HAP-1 (cell line): Measurements from ENCODE around the gene NECTIN1.

Source experiments
- DNase-seq, 2 experiments: peaks; one replicate each; pipeline ENCODE4 v3.0.0-alpha.2; 2016 to 2020; ENCODE audit warnings: low spot score in 2 of 2
- H3K27me3 ChIP-seq: fragments of 250-450 bp; sonication (Bioruptor Pico); 2 replicates; pipeline ENCODE4 v1.5.1; 2020; ENCODE audit warnings: low read depth, mild to moderate bottlenecking, moderate library complexity
- H3K36me3 ChIP-seq: fragments of 250-450 bp; sonication (Bioruptor Pico); replicated peaks from 2 replicates; pipeline ENCODE4 v1.5.1; 2020; ENCODE audit warnings: mild to moderate bottlenecking
- H3K4me1 ChIP-seq: fragments of 250-450 bp; sonication (Bioruptor Pico); 2 replicates; pipeline ENCODE4 v1.5.1; 2020; ENCODE audit warnings: mild to moderate bottlenecking
- H3K4me3 ChIP-seq: fragments of 250-450 bp; sonication (Bioruptor Pico); 2 replicates; pipeline ENCODE4 v1.5.1; 2020; ENCODE audit warnings: mild to moderate bottlenecking, moderate library complexity
- H3K9me3 ChIP-seq: fragments of 250-450 bp; sonication (Bioruptor Pico); 2 replicates; pipeline ENCODE4 v1.5.1; 2020; ENCODE audit warnings: mild to moderate bottlenecking, moderate library complexity
- in situ Hi-C: fragments of 300-500 bp; cut with MboI; formaldehyde crosslinking; loops from 3 replicates; pipeline ENCODE4 v1.14.3; 2020; ENCODE audit warnings: low sequenced_read_pairs, inconsistent platforms, mixed read lengths

Gene NECTIN1

GRCh38 chr11:119696378-119697222 lies 32.4 kb downstream of the NECTIN1 start:
- Histone ChIP-seq H3K4me1 (no peaks in the 10 kb centered on the region), H3K4me3 (no peak overlapping the region), H3K27me3 (no peaks in the 10 kb centered on the region), H3K36me3 (no peaks in the 10 kb centered on the region), H3K9me3 (no peaks in the 10 kb centered on the region)
- in situ Hi-C loops: no loop called here
- no peak for DNase-seq

GRCh38 chr11:119694334-119694733 lies 34.7 kb downstream of the NECTIN1 start:
- no peaks in the 10 kb centered on the region for H3K36me3 ChIP-seq
- H3K4me3 ChIP-seq: no peak overlapping the region
- DNase-seq: no peak
- H3K4me1 ChIP-seq: no peaks in the 10 kb centered on the region
- H3K9me3 ChIP-seq: no peaks in the 10 kb centered on the region
- in situ Hi-C loops: no loop called here
- no peaks in the 10 kb centered on the region for H3K27me3 ChIP-seq

- H3K27me3 ChIP-seq: no peaks in the 10 kb centered on the region
- H3K4me3 ChIP-seq: no peak overlapping the region
- H3K4me1 ChIP-seq: no peaks in the 10 kb centered on the region
- in situ Hi-C loops: no loop called here
- H3K36me3 ChIP-seq: no peaks in the 10 kb centered on the region
- no peaks in the 10 kb centered on the region for H3K9me3 ChIP-seq
- no peak for DNase-seq
Observed at GRCh38 chr11:119693253-119693815, 35.7 kb downstream of the NECTIN1 start.

GRCh38 chr11:119692540-119692820 lies 36.5 kb downstream of the NECTIN1 start:
- in situ Hi-C loops: no loop called here
- Histone ChIP-seq H3K9me3 (no peaks in the 10 kb centered on the region), H3K36me3 (no peaks in the 10 kb centered on the region), H3K27me3 (no peaks in the 10 kb centered on the region), H3K4me3 (no peak overlapping the region), H3K4me1 (no peaks in the 10 kb centered on the region)
- no peak for DNase-seq

- in situ Hi-C loops: no loop called here
- Histone ChIP-seq H3K4me3 (no peak overlapping the region), H3K9me3 (no peaks in the 10 kb centered on the region), H3K36me3 (no peaks in the 10 kb centered on the region), H3K27me3 (no peaks in the 10 kb centered on the region), H3K4me1 (no peaks in the 10 kb centered on the region)
- DNase-seq: no peak
Observed at GRCh38 chr11:119691701-119692539, 37.1 kb downstream of the NECTIN1 start.

GRCh38 chr11:119691020-119691666 lies 37.9 kb downstream of the NECTIN1 start:
- no peaks in the 10 kb centered on the region for H3K36me3 ChIP-seq
- H3K27me3 ChIP-seq: no peaks in the 10 kb centered on the region
- DNase-seq: no peak
- no peak overlapping the region for H3K4me3 ChIP-seq
- H3K4me1 ChIP-seq: no peaks in the 10 kb centered on the region
- in situ Hi-C loops: no loop called here
- no peaks in the 10 kb centered on the region for H3K9me3 ChIP-seq

GRCh38 chr11:119689302-119689701 lies 39.7 kb downstream of the NECTIN1 start:
- in situ Hi-C loops: no loop called here
- no peaks in the 10 kb centered on the region for H3K27me3 ChIP-seq
- DNase-seq: no peak
- H3K36me3 ChIP-seq: no peaks in the 10 kb centered on the region
- H3K9me3 ChIP-seq: no peaks in the 10 kb centered on the region
- H3K4me1 ChIP-seq: no peaks in the 10 kb centered on the region
- no peak overlapping the region for H3K4me3 ChIP-seq

- no peak for DNase-seq
- Histone ChIP-seq H3K36me3 (no peaks in the 10 kb centered on the region), H3K27me3 (no peaks in the 10 kb centered on the region), H3K4me3 (no peak overlapping the region), H3K4me1 (no peaks in the 10 kb centered on the region), H3K9me3 (no peaks in the 10 kb centered on the region)
- in situ Hi-C loops: no loop called here
Observed at GRCh38 chr11:119688356-119688755, 40.6 kb downstream of the NECTIN1 start.

GRCh38 chr11:119687373-119688046 lies 41.5 kb downstream of the NECTIN1 start:
- Histone ChIP-seq H3K4me1 (no peaks in the 10 kb centered on the region), H3K4me3 (no peak overlapping the region), H3K27me3 (no peaks in the 10 kb centered on the region), H3K9me3 (no peaks in the 10 kb centered on the region), H3K36me3 (no peaks in the 10 kb centered on the region)
- no peak for DNase-seq
- in situ Hi-C loops: no loop called here

- in situ Hi-C loops: no loop called here
- no peaks in the 10 kb centered on the region for H3K36me3 ChIP-seq
- no peak for DNase-seq
- H3K27me3 ChIP-seq: no peaks in the 10 kb centered on the region
- H3K4me1 ChIP-seq: no peaks in the 10 kb centered on the region
- no peaks in the 10 kb centered on the region for H3K9me3 ChIP-seq
- no peak overlapping the region for H3K4me3 ChIP-seq
Observed at GRCh38 chr11:119686177-119686882, 42.7 kb downstream of the NECTIN1 start.

- in situ Hi-C loops: no loop called here
- H3K9me3 ChIP-seq: no peaks in the 10 kb centered on the region
- DNase-seq: no peak
- no peak overlapping the region for H3K4me3 ChIP-seq
- no peaks in the 10 kb centered on the region for H3K36me3 ChIP-seq
- H3K4me1 ChIP-seq: no peaks in the 10 kb centered on the region
- H3K27me3 ChIP-seq: no peaks in the 10 kb centered on the region
Observed at GRCh38 chr11:119685111-119685746, 43.8 kb downstream of the NECTIN1 start.

- no peak for DNase-seq
Observed at GRCh38 chr11:119684361-119685110, 44.5 kb downstream of the NECTIN1 start.

More at GRCh38 chr11:119684361-119685110, 44.5 kb downstream of the NECTIN1 start:
- H3K4me1 ChIP-seq: no peaks in the 10 kb centered on the region
- no peak overlapping the region for H3K4me3 ChIP-seq
- in situ Hi-C loops: no loop called here
- no peaks in the 10 kb centered on the region for H3K9me3 ChIP-seq
- no peaks in the 10 kb centered on the region for H3K27me3 ChIP-seq
- no peaks in the 10 kb centered on the region for H3K36me3 ChIP-seq
